A549 (cell line): Measurements from ENCODE around the gene RIMS1.

Source experiments
- CTCF ChIP-seq: fragments of >200 bp; sonication (Bioruptor Twin); formaldehyde crosslinking; IDR thresholded peaks from 3 replicates; pipeline ENCODE4 v1.5.1; 2016
- EHMT2 ChIP-seq: fragments of 200-600 bp; sonication (generic); IDR thresholded peaks from 2 replicates; pipeline ENCODE4 v1.6.1; 2016; ENCODE audit warnings: antibody characterized with exemption, low read depth, mild to moderate bottlenecking, moderate library complexity
- TF ChIP-seq, protein P1 (sequence below): fragments of 450-650 bp; IDR thresholded peaks from 2 replicates; pipeline ENCODE4 v1.6.1; 2014; ENCODE audit warnings: antibody characterized with exemption

- TF ChIP-seq EHMT2 (no peak), CTCF (no peak)
- TF ChIP-seq, protein P1, sequence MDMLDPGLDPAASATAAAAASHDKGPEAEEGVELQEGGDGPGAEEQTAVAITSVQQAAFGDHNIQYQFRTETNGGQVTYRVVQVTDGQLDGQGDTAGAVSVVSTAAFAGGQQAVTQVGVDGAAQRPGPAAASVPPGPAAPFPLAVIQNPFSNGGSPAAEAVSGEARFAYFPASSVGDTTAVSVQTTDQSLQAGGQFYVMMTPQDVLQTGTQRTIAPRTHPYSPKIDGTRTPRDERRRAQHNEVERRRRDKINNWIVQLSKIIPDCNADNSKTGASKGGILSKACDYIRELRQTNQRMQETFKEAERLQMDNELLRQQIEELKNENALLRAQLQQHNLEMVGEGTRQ = no peak
Observed at GRCh38 chr6:72061286-72061685, 174.9 kb downstream of the RIMS1 start.
